ENCODE measurements around the gene NAGA. TPM values are rescaled to one million over a fixed set of nuclear protein-coding genes. Genes with fewer than 3 reads are reported as not detected.

Gene NAGA
- total RNA-seq, 1 experiment from 2014 or later = 24.3 TPM

- H3K4me1 Mint-ChIP-seq (ENCODE audit: low read depth, unreplicated experiment) = no peaks in the 10 kb centered on the region
- H3K27ac Mint-ChIP-seq (ENCODE audit: unreplicated experiment) = no peak overlapping the region
- H3K36me3 Mint-ChIP-seq (ENCODE audit: insufficient read depth, unreplicated experiment) = peaks cover 4% of the 10 kb centered on the region
- H3K9me3 Mint-ChIP-seq (ENCODE audit: low read depth, unreplicated experiment) = no peaks in the 10 kb centered on the region
- no peak for TF ChIP-seq CTCF (IDR thresholded peaks at IDR 0.05; ENCODE audit: unreplicated experiment)
- CTCF ChIA-PET = no interaction called here
- H3K27me3 Mint-ChIP-seq (ENCODE audit: unreplicated experiment) = no peaks in the 10 kb centered on the region
- no TSS peak for BruUV-seq (replicated peaks)
- DNase-seq = no peak
- intact Hi-C loops (cut with micrococcal nuclease; ENCODE audit: unreplicated experiment) = no loop called here
- H3K4me3 Mint-ChIP-seq (ENCODE audit: low read depth, unreplicated experiment) = no peak overlapping the region
Measured at GRCh38 chr22:42064629-42065028, 6.0 kb downstream of the NAGA start.

- Mint-ChIP-seq H3K9me3 (ENCODE audit: low read depth, unreplicated experiment) (peaks cover 9% of the 10 kb centered on the region), H3K4me3 (ENCODE audit: low read depth, unreplicated experiment) (no peak overlapping the region), H3K4me1 (ENCODE audit: low read depth, unreplicated experiment) (no peaks in the 10 kb centered on the region), H3K27ac (ENCODE audit: unreplicated experiment) (no peak overlapping the region), H3K27me3 (ENCODE audit: unreplicated experiment) (no peaks in the 10 kb centered on the region), H3K36me3 (ENCODE audit: insufficient read depth, unreplicated experiment) (peaks cover 11% of the 10 kb centered on the region)
- DNase-seq = no peak
- CTCF ChIA-PET = interaction anchor here (0.6 kb wide), 1 partner anchor 407 kb away, joined by 3 read pairs; no protein-coding TSS in a partner anchor
- no peak for TF ChIP-seq CTCF (IDR thresholded peaks at IDR 0.05; ENCODE audit: unreplicated experiment)
- BruUV-seq (replicated peaks) = no TSS peak
- intact Hi-C loops (cut with micrococcal nuclease; ENCODE audit: unreplicated experiment) = no loop called here
Measured at GRCh38 chr22:42062506-42063170, 8.0 kb downstream of the NAGA start.

- BruUV-seq (replicated peaks) = no TSS peak
- Mint-ChIP-seq H3K4me3 (ENCODE audit: low read depth, unreplicated experiment) (no peak overlapping the region), H3K27me3 (ENCODE audit: unreplicated experiment) (no peaks in the 10 kb centered on the region), H3K27ac (ENCODE audit: unreplicated experiment) (no peak overlapping the region), H3K36me3 (ENCODE audit: insufficient read depth, unreplicated experiment) (peaks cover 11% of the 10 kb centered on the region), H3K9me3 (ENCODE audit: low read depth, unreplicated experiment) (peaks cover 13% of the 10 kb centered on the region), H3K4me1 (ENCODE audit: low read depth, unreplicated experiment) (no peaks in the 10 kb centered on the region)
- CTCF ChIA-PET = interaction anchor here (0.6 to 0.7 kb wide), 3 partner anchors 9 to 715 kb away, joined by 3 to 8 read pairs (median 4); no protein-coding TSS in a partner anchor
- intact Hi-C loops (cut with micrococcal nuclease; ENCODE audit: unreplicated experiment) = no loop called here
- no peak for TF ChIP-seq CTCF (IDR thresholded peaks at IDR 0.05; ENCODE audit: unreplicated experiment)
- DNase-seq = no peak
Measured at GRCh38 chr22:42061041-42061440, 9.6 kb downstream of the NAGA start.

- CTCF ChIA-PET = interaction anchor here (0.6 kb wide), 1 partner anchor 715 kb away, joined by 4 read pairs; no protein-coding TSS in a partner anchor
- intact Hi-C loops (cut with micrococcal nuclease; ENCODE audit: unreplicated experiment) = no loop called here
- no peaks in the 10 kb centered on the region for H3K4me1 Mint-ChIP-seq (ENCODE audit: low read depth, unreplicated experiment)
- H3K27ac Mint-ChIP-seq (ENCODE audit: unreplicated experiment) = no peak overlapping the region
- TF ChIP-seq CTCF (IDR thresholded peaks at IDR 0.05; ENCODE audit: unreplicated experiment) = no peak
- peaks cover 13% of the 10 kb centered on the region for H3K9me3 Mint-ChIP-seq (ENCODE audit: low read depth, unreplicated experiment)
- H3K27me3 Mint-ChIP-seq (ENCODE audit: unreplicated experiment) = no peaks in the 10 kb centered on the region
- H3K36me3 Mint-ChIP-seq (ENCODE audit: insufficient read depth, unreplicated experiment) = peaks cover 11% of the 10 kb centered on the region
- BruUV-seq (replicated peaks) = no TSS peak
- no peak overlapping the region for H3K4me3 Mint-ChIP-seq (ENCODE audit: low read depth, unreplicated experiment)
- no peak for DNase-seq
Measured at GRCh38 chr22:42060489-42060888, 10.1 kb downstream of the NAGA start.

All from Calu3 (cell line).